Activated CD8-positive, alpha-beta memory T cell treated with anti-CD3 and anti-CD28 coated beads for 48 hours (primary cell): ENCODE data around the gene SLC12A6.
"Not testable (repeated sequence)": the region's sequence is repeated elsewhere in the genome, so short reads cannot be mapped to it uniquely, and the experiment has no call there.

Experiments used
- DNase-seq, 3 experiments: peaks; one replicate each; pipeline ENCODE4 v3.0.0-alpha.2; 2020; ENCODE audit warnings: low read depth in 2 of 3, low spot score in 2 of 3

Gene SLC12A6

GRCh38 chr15:34209421-34210282, 127.9 kb downstream of the SLC12A6 start, which contains the start of gene KATNBL1:
TSS of gene KATNBL1 (minus strand) at chr15:34210096. CDS start at chr15:34163676, 46,420 bp downstream.
- peak; percentile 89 to 99 (median 99) for DNase-seq

- no peak for DNase-seq
Observed at GRCh38 chr15:34206011-34206410, 131.6 kb downstream of the SLC12A6 start.

GRCh38 chr15:34203936-34204335, 133.6 kb downstream of the SLC12A6 start:
- no peak for DNase-seq

GRCh38 chr15:34203305-34203704, 134.3 kb downstream of the SLC12A6 start:
- DNase-seq: no peak

GRCh38 chr15:34193272-34193671, 144.3 kb downstream of the SLC12A6 start:
- DNase-seq: not testable (repeated sequence)

- no peak for DNase-seq
Observed at GRCh38 chr15:34188711-34189110, 148.9 kb downstream of the SLC12A6 start.

- no peak for DNase-seq
Observed at GRCh38 chr15:34185666-34186065, 151.9 kb downstream of the SLC12A6 start.

GRCh38 chr15:34182942-34183341, 154.6 kb downstream of the SLC12A6 start:
- DNase-seq: no peak
